Heart left ventricle (tissue), 16 donors: ENCODE measurements around the gene AVPI1. TPM values are rescaled to one million over a fixed set of nuclear protein-coding genes. Genes with fewer than 3 reads are reported as not detected.

Experiments
- ATAC-seq, 4 donors: fragments of 200-7000 bp; cut with Tn5 transposase; one replicate each; pipeline ENCODE4 v1.9.1; 2020 to 2022; ENCODE audit warnings: moderate library complexity in 4 of 4, mild to moderate bottlenecking in 3 of 4, moderate number of reproducible peaks in 1 of 4
- DNase-seq, 5 donors: peaks; one replicate each; pipeline ENCODE4 v3.0.0-alpha.2; 2020
- H3K27ac ChIP-seq, 12 donors: fragments of 200-600 bp; sonication (generic) in 4 of 12; one replicate each; pipeline versions ENCODE4 v1.5.0 to v1.8.0; 2016 to 2022; ENCODE audit warnings: mild to moderate bottlenecking in 2 of 12
- H3K27me3 ChIP-seq, 9 donors: fragments of 200-600 bp; sonication (generic) in 2 of 9; one replicate each; pipeline versions ENCODE4 v1.5.1 to v1.8.0; 2016 to 2022; ENCODE audit warnings: mild to moderate bottlenecking in 3 of 9
- H3K36me3 ChIP-seq, 9 donors: fragments of 200-600 bp; sonication (generic) in 2 of 9; one replicate each; pipeline versions ENCODE4 v1.5.0 to v1.8.0; 2018 to 2022; ENCODE audit warnings: mild to moderate bottlenecking in 2 of 9
- H3K4me1 ChIP-seq, 12 donors: fragments of 200-600 bp; sonication (generic) in 4 of 12; one replicate each; pipeline versions ENCODE4 v1.5.0 to v1.8.0; 2016 to 2022; ENCODE audit warnings: mild to moderate bottlenecking in 3 of 12
- H3K4me3 ChIP-seq, 12 donors: fragments of 200-600 bp; sonication (generic) in 4 of 12; one replicate each; pipeline versions ENCODE4 v1.5.0 to v1.8.0; 2017 to 2022; ENCODE audit warnings: mild to moderate bottlenecking in 9 of 12, moderate library complexity in 4 of 12
- H3K9me3 ChIP-seq, 12 donors: fragments of 200-600 bp; sonication (generic) in 4 of 12; one replicate each; pipeline versions ENCODE4 v1.5.0 to v1.8.0; 2016 to 2022; ENCODE audit warnings: mild to moderate bottlenecking in 1 of 12
- POLR2A ChIP-seq, 2 donors: fragments of 450-650 bp; IDR thresholded peaks; one replicate each; pipeline ENCODE4 v1.6.1; 2017; ENCODE audit warnings: antibody characterized with exemption in 2 of 2, mild to moderate bottlenecking in 2 of 2, moderate library complexity in 2 of 2
- WGBS, 4 donors: extraction: QIAGEN DNeasy Blood & Tissue Kit in 2 of 4; methylation state at CpG; one replicate each; pipeline versions ENCODE4 v1.1.5 to v1.1.7; 2013 to 2018; 5-methylcytosine and 5-hydroxymethylcytosine counted together
- intact Hi-C, 10 donors: fragments of 100-400 bp; cut with DNase I; formaldehyde crosslinking; loops; one replicate each; pipeline versions ENCODE4 v1.11.1 to v1.14.2; 2022
- polyA plus RNA-seq, 2 donors: library from polyadenylated mRNA; stranded (reverse); fragments of 200-250 nt; gene quantifications; one replicate each; pipeline ENCODE4 v1.2.3, GENCODE V29; 2013
- total RNA-seq, 9 donors: library from RNA; depleted of rRNA in 2 of 9; stranded (reverse); fragments of >200 nt in 2 of 9; fragmentation: NEBNext Ultra II Directional in 3 of 9; extraction: Animal tissue kit (Norgen Biotek cat#: 25700) in 3 of 9; gene quantifications; one replicate each; pipeline versions ENCODE4 v1.1.0 to v1.2.4, GENCODE V29; 2016 to 2023
- TF ChIP-seq, protein P1 (sequence below), 12 donors: fragments of 200-600 bp; sonication (generic) in 4 of 12; IDR thresholded peaks; one replicate each; pipeline versions ENCODE4 v1.5.0 to v1.8.0; 2018 to 2022; ENCODE audit warnings: antibody characterized with exemption in 12 of 12, mild to moderate bottlenecking in 5 of 12
- donor health status: ischemic (EF 13 %, LVEDD 7.1; RV severe dilation, severe dysfunction).
- donor health status: healthy with polysubstance abuse.
- donor health status: DM: no; HTN: yes; CAD: no.
- donor health status: DM: no; HTN: no; CAD: no.
- donor health status: ischemic (EF 25% LVEDD 6.9; RV normal size, moderate dysfunction).
- donor health status: ischemic (EF 25% LVEDD 5.7; RV mildly dilated, moderate dysfunction).
- donor health status: healthy.
- donor health status: DM: yes; HTN: yes; CAD: no.
- donor health status: ischemic (EF 35%, LVEDD 5.7; RV mildly dilated, moderate dysfunction).
- donor health status: nonischemic (EF 11% LVEDD 7.7; RV severe dilation, severe dysfunction).
- donor health status: DM: yes; HTN: yes; CAD: no.
- donor health status: PGD.
- donor health status: ischemic (EF 29% LVEDD 5.4; RV normal size, mild dysfunction).
- donor health status: nonischemic (EF 23%, LVEDD 6.1; RV moderate dilation, normal function).

The AVPI1 gene
- total and polyA plus RNA-seq, 11 donors, result 6.6 to 38.6 (median 9.9) TPM

DNA sequence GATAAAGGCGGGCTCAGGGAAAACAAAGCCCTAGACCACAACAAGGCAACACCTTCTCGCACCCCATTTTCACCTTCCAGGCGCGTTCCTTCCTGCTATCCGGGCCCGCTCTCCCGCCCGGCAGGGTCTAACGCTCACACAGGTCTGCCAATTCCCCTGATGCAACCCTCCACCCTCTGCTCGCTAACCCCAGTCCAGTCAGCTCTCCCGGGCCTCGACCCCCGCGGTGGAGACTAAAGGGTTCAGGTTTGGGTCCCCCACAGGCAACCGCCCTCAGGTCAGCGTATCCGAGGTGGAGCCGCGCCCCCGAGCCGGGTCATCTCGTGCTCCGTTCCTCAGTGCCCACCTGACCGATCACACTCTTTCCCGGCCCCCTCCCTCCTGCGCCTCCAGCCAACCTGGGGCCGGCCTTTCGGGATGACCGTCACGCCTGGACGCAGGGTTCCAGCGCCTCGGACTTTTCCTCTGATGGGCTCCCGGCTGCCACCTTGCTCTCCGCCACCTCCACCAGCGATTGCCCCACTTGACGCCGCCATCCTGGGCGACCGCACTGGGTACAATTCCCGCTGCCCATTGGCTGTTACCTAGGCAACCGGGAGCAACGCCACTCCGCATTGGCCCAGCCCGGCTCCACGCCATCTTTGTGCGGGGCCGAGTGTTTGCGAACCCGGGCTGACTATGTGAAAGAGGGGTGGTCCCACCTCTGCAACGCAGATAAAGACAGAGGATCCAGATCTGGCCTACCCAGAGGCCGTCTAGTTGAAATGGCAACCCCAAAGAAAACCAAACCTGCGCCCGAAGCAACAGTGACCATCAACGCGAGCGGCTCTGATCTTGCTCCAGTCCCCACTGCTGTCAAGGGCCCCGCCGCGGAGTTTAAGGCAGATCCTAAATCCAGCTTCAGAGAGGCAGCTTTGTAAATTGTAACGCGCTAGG is 53.8 kb downstream of the AVPI1 start, which contains the start of gene MORN4:
Gene MORN4, minus strand, starts transcription at position 552 of the 936 bp plus-strand sequence. CDS start 13,847 bp downstream, outside the sequence.
- peak; percentile 99 for ATAC-seq
- TF ChIP-seq POLR2A (IDR thresholded peaks at IDR 0.05), result no peak
- TF ChIP-seq, protein P1, sequence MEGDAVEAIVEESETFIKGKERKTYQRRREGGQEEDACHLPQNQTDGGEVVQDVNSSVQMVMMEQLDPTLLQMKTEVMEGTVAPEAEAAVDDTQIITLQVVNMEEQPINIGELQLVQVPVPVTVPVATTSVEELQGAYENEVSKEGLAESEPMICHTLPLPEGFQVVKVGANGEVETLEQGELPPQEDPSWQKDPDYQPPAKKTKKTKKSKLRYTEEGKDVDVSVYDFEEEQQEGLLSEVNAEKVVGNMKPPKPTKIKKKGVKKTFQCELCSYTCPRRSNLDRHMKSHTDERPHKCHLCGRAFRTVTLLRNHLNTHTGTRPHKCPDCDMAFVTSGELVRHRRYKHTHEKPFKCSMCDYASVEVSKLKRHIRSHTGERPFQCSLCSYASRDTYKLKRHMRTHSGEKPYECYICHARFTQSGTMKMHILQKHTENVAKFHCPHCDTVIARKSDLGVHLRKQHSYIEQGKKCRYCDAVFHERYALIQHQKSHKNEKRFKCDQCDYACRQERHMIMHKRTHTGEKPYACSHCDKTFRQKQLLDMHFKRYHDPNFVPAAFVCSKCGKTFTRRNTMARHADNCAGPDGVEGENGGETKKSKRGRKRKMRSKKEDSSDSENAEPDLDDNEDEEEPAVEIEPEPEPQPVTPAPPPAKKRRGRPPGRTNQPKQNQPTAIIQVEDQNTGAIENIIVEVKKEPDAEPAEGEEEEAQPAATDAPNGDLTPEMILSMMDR (IDR thresholded peaks at IDR 0.05), result no peak
- Histone ChIP-seq H3K9me3 (no peaks in the 10 kb centered on the region), H3K27ac (peak within 1 kb of the TSS in 10 of 12 donors; percentile 35 to 76 (median 60)), H3K27me3 (no peaks in the 10 kb centered on the region), H3K4me1 (peaks cover 0 to 12% (median 5%) of the 10 kb centered on the region in 12 donors), H3K4me3 (peak within 1 kb of the TSS; percentile 49 to 80 (median 74)), H3K36me3 (no peaks in the 10 kb centered on the region)
- 3 to 6% (median 4%) methylated on average over 47 to 62 of the region's 62 CpGs for WGBS, 4 donors
- DNase-seq, result peak; percentile 94 to 96 (median 95)
- intact Hi-C loops, result no loop called here

DNA sequence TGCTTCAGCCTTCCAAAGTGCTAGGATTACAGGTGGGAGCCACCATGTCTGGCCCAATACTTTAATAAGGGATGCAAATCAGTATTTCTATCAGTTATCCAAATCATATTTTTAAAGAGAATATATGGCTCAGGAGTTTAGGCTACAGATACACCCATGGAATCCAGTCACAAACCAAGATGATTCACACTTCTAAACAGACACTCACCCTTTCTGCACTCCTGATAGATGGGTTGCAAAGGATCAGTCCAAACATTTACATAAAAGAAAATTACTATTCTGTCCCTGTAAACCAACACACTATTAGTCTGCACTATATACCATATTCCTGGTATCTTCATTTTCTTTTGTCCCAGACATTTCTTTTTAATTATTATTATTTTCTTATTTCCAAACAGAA is 55.9 kb downstream of the AVPI1 start:
- ATAC-seq (no peak), DNase-seq (no peak)
- Histone ChIP-seq H3K27me3 (no peaks in the 10 kb centered on the region), H3K4me1 (peaks cover 0 to 16% (median 5%) of the 10 kb centered on the region in 12 donors), H3K27ac (no peak overlapping the region), H3K36me3 (no peaks in the 10 kb centered on the region), H3K9me3 (no peaks in the 10 kb centered on the region), H3K4me3 (no peak overlapping the region)
- intact Hi-C loops, result no loop called here
- TF ChIP-seq, protein P1 (IDR thresholded peaks at IDR 0.05), result no peak
- no peak for TF ChIP-seq POLR2A (IDR thresholded peaks at IDR 0.05)

DNA sequence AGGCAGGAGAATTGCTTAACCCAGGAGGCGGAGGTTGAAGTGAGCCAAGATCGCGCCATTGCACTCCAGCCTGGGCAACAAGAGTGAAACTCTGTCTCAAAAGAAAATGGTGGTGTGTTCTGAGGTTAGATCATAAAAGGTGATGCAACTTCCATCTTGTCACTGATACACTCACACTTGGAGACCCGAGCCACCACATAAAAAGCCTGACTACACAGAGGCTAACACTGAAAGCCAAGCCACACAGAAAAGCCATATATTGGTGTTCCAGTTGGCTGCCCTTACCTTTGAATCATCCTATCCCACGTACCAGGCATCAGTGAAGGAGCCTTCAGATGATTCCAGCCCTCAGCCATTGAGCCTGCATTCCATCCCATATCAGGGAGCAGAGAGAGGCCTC is 57.8 kb downstream of the AVPI1 start:
- intact Hi-C loops, result loop anchor here in 1 of 10 donors (10.0 kb wide), 1 partner anchor 224 kb away; the partner anchor contains the start of gene RRP12
- Histone ChIP-seq H3K9me3 (no peaks in the 10 kb centered on the region), H3K4me3 (no peak overlapping the region), H3K27me3 (no peaks in the 10 kb centered on the region), H3K36me3 (no peaks in the 10 kb centered on the region), H3K4me1 (peaks cover 0 to 16% (median 5%) of the 10 kb centered on the region in 12 donors), H3K27ac (no peak overlapping the region)
- TF ChIP-seq POLR2A (IDR thresholded peaks at IDR 0.05), result no peak
- TF ChIP-seq, protein P1 (IDR thresholded peaks at IDR 0.05), result no peak
- no peak for DNase-seq
- ATAC-seq, result no peak
- 96 to 97% (median 96%) methylated on average over 5 of the region's 5 CpGs for WGBS, 4 donors

DNA sequence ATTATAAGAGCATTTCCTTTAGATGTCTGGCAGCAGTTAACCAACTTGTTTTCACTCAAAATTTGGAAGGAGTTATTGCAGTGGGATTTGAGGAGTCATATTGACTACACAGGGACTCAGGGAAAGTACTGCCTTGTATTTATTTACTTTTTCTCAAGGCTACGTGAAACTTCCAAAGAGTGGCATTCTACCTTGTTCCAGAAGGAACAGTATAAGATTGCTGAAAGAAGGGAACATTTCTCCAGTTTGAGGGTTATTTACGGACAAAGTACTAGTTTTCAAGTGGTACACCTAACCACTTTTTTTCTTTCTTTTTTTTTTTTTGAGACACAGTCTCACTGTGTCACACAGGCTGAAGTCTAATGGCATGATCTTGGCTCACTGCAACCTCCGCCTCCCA is 58.8 kb downstream of the AVPI1 start:
- intact Hi-C loops, result loop anchor here in 1 of 10 donors (10.0 kb wide), 1 partner anchor 223 kb away; the partner anchor contains the start of gene RRP12
- ATAC-seq, result no peak
- Histone ChIP-seq H3K27ac (peak overlapping the region in 5 of 12 donors; percentile 12 to 68 (median 21)), H3K9me3 (no peaks in the 10 kb centered on the region), H3K27me3 (no peaks in the 10 kb centered on the region), H3K4me3 (no peak overlapping the region), H3K4me1 (peaks cover 0 to 16% (median 3%) of the 10 kb centered on the region in 12 donors), H3K36me3 (no peaks in the 10 kb centered on the region)
- 86 to 91% (median 90%) methylated on average over 3 of the region's 3 CpGs for WGBS, 4 donors
- no peak for DNase-seq
- TF ChIP-seq POLR2A (IDR thresholded peaks at IDR 0.05), result no peak
- TF ChIP-seq, protein P1 (IDR thresholded peaks at IDR 0.05), result no peak
